Sigmoid colon (tissue), 7 donors: ENCODE results near the gene IMP4. TPM values are rescaled to one million over a fixed set of nuclear protein-coding genes. Genes with fewer than 3 reads are reported as not detected.

Experiments
- DNase-seq: peaks from one replicate; pipeline ENCODE4 v3.0.0-alpha.2; 2019
- H3K27ac ChIP-seq, 4 donors: fragments of 200-600 bp; sonication (generic); one replicate each; pipeline ENCODE4 v1.5.1; 2016 to 2019; ENCODE audit warnings: mild to moderate bottlenecking in 1 of 4
- H3K27me3 ChIP-seq, 3 donors: fragments of 200-600 bp; sonication (generic); one replicate each; pipeline ENCODE4 v1.5.1; 2019; ENCODE audit warnings: mild to moderate bottlenecking in 1 of 3
- H3K36me3 ChIP-seq, 4 donors: fragments of 200-600 bp; sonication (generic); one replicate each; pipeline ENCODE4 v1.5.1; 2016 to 2019
- H3K4me1 ChIP-seq, 4 donors: fragments of 200-600 bp; sonication (generic); one replicate each; pipeline ENCODE4 v1.5.1; 2017 to 2019
- H3K4me3 ChIP-seq, 4 donors: fragments of 200-600 bp; sonication (generic); one replicate each; pipeline ENCODE4 v1.5.1; 2017 to 2019; ENCODE audit warnings: mild to moderate bottlenecking in 2 of 4, moderate library complexity in 1 of 4
- H3K9me3 ChIP-seq, 4 donors: fragments of 200-600 bp in 3 of 4; sonication (generic) in 3 of 4; one replicate each; pipeline versions ENCODE4 v1.5.1 to v1.6.1; 2013 to 2019
- CTCF ChIP-seq, 4 experiments: fragments of 450-650 bp in 3 of 4; fragments of 200-600 bp in 1 of 4; IDR thresholded peaks; one replicate each; pipeline ENCODE4 v1.5.1; 2016 to 2019; ENCODE audit warnings: antibody characterized with exemption in 4 of 4, mild to moderate bottlenecking in 3 of 4, moderate library complexity in 2 of 4
- EP300 ChIP-seq, 4 donors: sonication (generic); formaldehyde crosslinking; IDR thresholded peaks; one replicate each; pipeline ENCODE4 v1.6.1; 2017; ENCODE audit warnings: antibody characterized with exemption in 4 of 4
- POLR2A ChIP-seq, 2 donors: fragments of 450-650 bp; IDR thresholded peaks; one replicate each; pipeline ENCODE4 v1.6.1; 2016; ENCODE audit warnings: antibody characterized with exemption in 2 of 2, mild to moderate bottlenecking in 2 of 2, moderate library complexity in 2 of 2
- POLR2AphosphoS5 ChIP-seq, 4 donors: sonication (generic); formaldehyde crosslinking; IDR thresholded peaks; one replicate each; pipeline ENCODE4 v1.6.1; 2017; ENCODE audit warnings: antibody characterized with exemption in 4 of 4
- WGBS, 2 donors: extraction: QIAGEN DNeasy Blood & Tissue Kit; methylation state at CpG; one replicate each; pipeline ENCODE4 v1.1.7; 2013; 5-methylcytosine and 5-hydroxymethylcytosine counted together
- intact Hi-C: fragments of 100-400 bp; cut with DNase I; formaldehyde crosslinking; loops from one replicate; pipeline ENCODE4 v1.15.1; 2023
- polyA plus RNA-seq, 3 donors: library from polyadenylated mRNA; stranded (reverse); fragments of 200-250 nt; gene quantifications; one replicate each; pipeline ENCODE4 v1.2.3, GENCODE V29; 2013
- total RNA-seq, 4 donors: library from RNA; depleted of rRNA; stranded (reverse); fragments of >200 nt; gene quantifications; one replicate each; pipeline ENCODE4 v1.1.0, GENCODE V29; 2016
- donor health status: healthy with polysubstance abuse.
- donor health status: Bipolar disorder and iron deficiency.
- donor health status: healthy.

Gene IMP4
- total and polyA plus RNA-seq, 7 donors, result 48.0 to 130 (median 76.4) TPM

- Histone ChIP-seq H3K9me3 (no peaks in the 10 kb centered on the region), H3K36me3 (peaks cover 0 to 7% (median 0%) of the 10 kb centered on the region in 4 donors), H3K27me3 (no peaks in the 10 kb centered on the region), H3K4me3 (no peak overlapping the region), H3K4me1 (peaks cover 0 to 25% (median 19%) of the 10 kb centered on the region in 4 donors), H3K27ac (no peak overlapping the region)
- no peak for TF ChIP-seq POLR2A (IDR thresholded peaks at IDR 0.05)
- TF ChIP-seq POLR2AphosphoS5 (IDR thresholded peaks at IDR 0.05), result no peak
- no peak for TF ChIP-seq CTCF (IDR thresholded peaks at IDR 0.05)
- intact Hi-C loops, result loop anchor here (10.0 kb wide), 1 partner anchor 751 kb away; the partner anchor contains the start of gene PLEKHB2
- peak; percentile 54 for DNase-seq
- WGBS, 2 donors, result 86 to 87% methylated on average over 7 of the region's 7 CpGs
Measured at GRCh38 chr2:130353291-130354138, 10.8 kb downstream of the IMP4 start.

- peaks cover 0 to 1% (median 0%) of the 10 kb centered on the region in 4 donors for H3K36me3 ChIP-seq
Measured at GRCh38 chr2:130354139-130354428, 11.4 kb downstream of the IMP4 start.

GRCh38 chr2:130355172-130355577, 12.5 kb downstream of the IMP4 start:
- Histone ChIP-seq H3K4me3 (peak overlapping the region; percentile 64 to 86 (median 78)), H3K36me3 (no peaks in the 10 kb centered on the region), H3K9me3 (no peaks in the 10 kb centered on the region), H3K27ac (peak overlapping the region; percentile 79 to 85 (median 83)), H3K4me1 (peaks cover 0 to 25% (median 19%) of the 10 kb centered on the region in 4 donors), H3K27me3 (no peaks in the 10 kb centered on the region)
- intact Hi-C loops, result loop anchor here (5.0 to 10.0 kb wide), 2 partner anchors 37 to 750 kb away; partner anchors contain the start of gene PLEKHB2
- WGBS, 2 donors, result 10 to 18% methylated on average over 21 of the region's 21 CpGs
- TF ChIP-seq POLR2A (IDR thresholded peaks at IDR 0.05) (no peak), POLR2AphosphoS5 (IDR thresholded peaks at IDR 0.05) (no peak)
- DNase-seq, result peak; percentile 70

More at GRCh38 chr2:130354139-130354428, 11.4 kb downstream of the IMP4 start:
- intact Hi-C loops, result loop anchor here (10.0 kb wide), 1 partner anchor 751 kb away; the partner anchor contains the start of gene PLEKHB2
- H3K27ac ChIP-seq, result no peak overlapping the region
- H3K4me1 ChIP-seq, result peaks cover 0 to 25% (median 19%) of the 10 kb centered on the region in 4 donors
- no peaks in the 10 kb centered on the region for H3K9me3 ChIP-seq
- no peak overlapping the region for H3K4me3 ChIP-seq
- DNase-seq, result no peak
- TF ChIP-seq POLR2A (IDR thresholded peaks at IDR 0.05) (no peak), EP300 (IDR thresholded peaks at IDR 0.05) (no peak), POLR2AphosphoS5 (IDR thresholded peaks at IDR 0.05) (no peak), CTCF (IDR thresholded peaks at IDR 0.05) (no peak)
- H3K27me3 ChIP-seq, result no peaks in the 10 kb centered on the region
- WGBS, 2 donors, result 65 to 73% methylated on average over 1 of the region's 1 CpG

- Histone ChIP-seq H3K36me3 (no peaks in the 10 kb centered on the region), H3K27ac (peak within 1 kb of the TSS; percentile 79 to 85 (median 83)), H3K4me1 (peaks cover 0 to 25% (median 19%) of the 10 kb centered on the region in 4 donors), H3K4me3 (peak within 1 kb of the TSS; percentile 64 to 86 (median 78)), H3K9me3 (no peaks in the 10 kb centered on the region), H3K27me3 (no peaks in the 10 kb centered on the region)
- TF ChIP-seq EP300 (IDR thresholded peaks at IDR 0.05) (no peak), POLR2AphosphoS5 (IDR thresholded peaks at IDR 0.05) (peak; percentile 31 to 76 (median 57)), CTCF (IDR thresholded peaks at IDR 0.05) (peak in 2 of 4 experiments; percentile 28 to 53), POLR2A (IDR thresholded peaks at IDR 0.05) (peak; percentile 19 to 29)
- WGBS, 2 donors, result 0 to 1% methylated on average over 107 of the region's 107 CpGs
- DNase-seq, result peak; percentile 94
- intact Hi-C loops, result loop anchor here (1.0 to 10.0 kb wide), 3 partner anchors 16 to 749 kb away; partner anchors contain the start of gene PLEKHB2
Measured at GRCh38 chr2:130355578-130356431, 13.1 kb downstream of the IMP4 start, which contains the start of gene PTPN18. PTPN18 (plus strand) TSS chr2:130356056; CDS start chr2:130356108, 52 bp downstream.
